Islet of Langerhans (tissue), 1 donor: Measurements from ENCODE around the gene PTK6.
"Not testable (repeated sequence)": the region's sequence is repeated elsewhere in the genome, so short reads cannot be mapped to it uniquely, and the experiment has no call there.

Experiments used
- FAIRE-seq: peaks from one replicate; lab custom pipeline; 2011; peaks lifted over from hg19 to GRCh38; lab: Jason Lieb, UNC

PTK6 gene

DNA sequence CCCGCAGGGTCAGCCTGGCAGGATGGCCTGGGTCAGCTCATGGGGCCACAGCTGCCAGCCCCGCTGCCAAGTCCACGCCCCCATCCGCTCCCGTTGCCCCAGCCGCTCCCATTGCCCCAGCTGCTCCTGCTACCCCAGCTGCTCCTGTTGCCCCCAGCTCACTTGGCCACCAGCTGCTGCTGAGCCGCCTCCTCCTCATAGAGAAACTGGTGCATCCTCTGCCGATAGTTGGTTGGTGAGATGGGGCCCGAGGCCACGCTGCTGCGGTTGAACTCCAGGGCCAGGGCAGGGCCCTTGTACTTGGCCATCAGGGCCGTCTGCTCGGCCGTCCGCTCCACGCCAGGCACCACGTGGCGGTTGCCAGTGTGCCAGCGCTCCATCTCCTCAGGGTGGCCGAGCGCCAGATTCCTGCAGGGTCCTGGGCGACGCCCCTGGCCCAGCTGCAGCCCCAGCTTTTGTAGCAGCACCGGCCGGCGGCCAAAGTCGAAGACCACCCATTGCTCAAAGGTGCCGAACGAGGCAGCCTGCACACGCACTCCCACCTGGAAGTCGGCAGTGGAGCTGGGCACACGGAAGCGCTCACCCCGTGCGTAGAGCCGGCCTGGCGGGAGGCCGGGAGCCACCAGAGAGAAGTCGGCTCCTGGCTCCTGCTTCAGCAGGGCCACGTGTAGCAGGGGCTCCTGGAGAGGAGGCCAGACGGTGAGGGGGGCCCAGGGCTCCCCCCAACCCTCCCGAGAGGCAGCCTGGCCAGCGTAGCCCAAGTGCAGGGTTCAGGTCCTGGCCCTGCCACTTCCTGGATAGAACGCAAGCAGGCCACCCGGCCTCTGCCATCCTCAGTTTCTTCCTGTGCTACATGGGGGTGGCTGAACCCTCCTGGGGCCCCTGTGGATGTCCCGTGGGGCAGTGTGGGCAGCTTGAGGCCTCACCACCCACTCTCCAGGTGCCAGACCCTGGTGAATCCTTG lies 32.1 kb upstream of the PTK6 start:
- FAIRE-seq, result no peak

DNA sequence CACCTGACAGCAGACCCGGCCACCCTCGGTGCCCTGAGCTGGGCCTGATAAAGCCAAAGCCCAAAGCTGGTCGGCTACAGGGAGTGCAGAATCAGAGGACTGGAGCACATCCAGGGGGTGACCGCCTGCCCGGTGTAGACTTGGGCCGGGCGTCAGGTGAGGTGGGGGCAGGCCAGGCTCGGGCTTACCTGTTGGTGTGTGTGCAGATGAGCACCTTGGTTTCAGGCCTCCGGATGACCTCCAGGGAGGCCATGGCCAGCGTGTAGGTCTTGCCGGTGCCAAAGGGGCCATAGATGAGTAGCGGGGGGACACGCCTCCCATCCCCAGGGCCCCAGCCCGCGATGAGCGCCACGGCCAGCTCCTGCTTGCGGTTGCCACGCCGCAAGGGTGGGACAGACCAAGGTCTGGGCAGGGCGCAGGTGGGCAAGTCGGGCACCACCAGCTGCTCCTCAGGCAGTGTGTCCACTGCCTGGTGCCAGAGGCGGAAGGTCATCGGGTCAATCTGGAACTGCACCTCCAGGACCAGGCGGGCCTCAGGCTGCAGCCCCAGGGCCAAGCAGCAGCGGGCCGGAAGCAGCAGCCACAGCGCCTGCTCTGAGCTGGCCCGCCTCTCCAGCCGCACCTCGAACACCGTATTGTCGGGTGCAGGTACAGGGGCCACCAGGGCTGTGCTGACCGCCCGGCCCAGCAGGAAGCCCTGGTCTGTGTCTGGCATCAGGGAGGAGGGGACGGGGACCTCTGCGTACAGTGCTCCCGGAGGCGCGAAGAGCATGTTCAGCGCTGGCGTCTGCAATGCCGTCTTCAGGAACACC lies 31.2 kb upstream of the PTK6 start:
- no peak for FAIRE-seq

- FAIRE-seq, result no peak
Observed at GRCh38 chr20:63567386-63568169, 30.4 kb upstream of the PTK6 start.

DNA sequence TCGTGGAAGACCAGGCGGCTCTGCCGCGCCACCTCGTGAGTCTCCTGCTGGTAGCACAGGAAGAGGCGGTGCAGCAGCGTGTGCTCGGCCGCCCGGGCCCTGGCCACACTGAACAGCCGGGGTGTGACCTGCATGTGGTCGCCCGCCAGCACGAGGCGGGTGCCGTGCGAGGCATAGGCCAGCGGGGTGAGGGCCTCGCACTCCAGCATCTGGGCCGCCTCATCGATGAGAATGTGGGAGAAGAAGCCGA lies 29.9 kb upstream of the PTK6 start:
- no peak for FAIRE-seq

- FAIRE-seq, result no peak
Observed at GRCh38 chr20:63566395-63567135, 29.4 kb upstream of the PTK6 start.

- no peak for FAIRE-seq
Observed at GRCh38 chr20:63565699-63566335, 28.6 kb upstream of the PTK6 start.

GRCh38 chr20:63565021-63565698 lies 28.0 kb upstream of the PTK6 start:
- no peak for FAIRE-seq

GRCh38 chr20:63564036-63564810 lies 27.0 kb upstream of the PTK6 start:
- no peak for FAIRE-seq

DNA sequence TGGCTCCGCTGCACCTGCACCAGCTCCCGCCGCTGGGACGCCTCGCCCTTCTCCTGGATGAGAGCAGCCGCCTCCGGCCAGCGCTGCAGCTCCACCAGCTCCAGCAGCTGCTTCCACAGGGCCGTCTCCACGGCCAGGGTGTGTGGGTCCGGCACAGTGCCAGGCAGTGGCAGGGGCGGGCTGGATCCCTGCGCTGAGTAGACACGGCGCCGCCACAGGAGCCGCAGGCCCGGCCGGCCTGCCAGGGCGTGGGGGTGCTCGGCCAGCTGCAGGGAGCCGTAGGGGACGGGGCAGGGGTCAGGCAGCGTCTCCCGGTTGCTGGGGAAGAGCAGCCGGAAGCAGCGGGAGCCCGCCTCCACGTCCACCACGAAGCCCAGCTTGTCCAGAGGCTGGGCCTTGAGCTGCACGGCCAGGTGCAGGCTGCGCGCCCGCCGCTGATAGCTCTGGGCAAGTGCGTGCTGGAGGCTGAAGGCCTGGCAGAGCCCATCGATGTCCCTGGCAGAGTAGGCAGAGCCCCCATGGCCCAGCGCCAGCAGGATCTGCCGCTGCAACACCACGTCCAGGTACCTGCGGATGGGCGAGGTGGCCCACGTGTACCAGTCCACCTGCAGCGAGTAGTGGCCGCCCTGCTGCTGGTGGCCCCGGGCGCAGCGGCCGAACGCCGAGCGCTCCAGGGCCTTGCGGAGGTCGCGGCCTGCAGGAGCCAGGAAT lies 26.2 kb upstream of the PTK6 start:
- FAIRE-seq, result no peak

GRCh38 chr20:63562461-63563224 lies 25.5 kb upstream of the PTK6 start:
- FAIRE-seq, result no peak

DNA sequence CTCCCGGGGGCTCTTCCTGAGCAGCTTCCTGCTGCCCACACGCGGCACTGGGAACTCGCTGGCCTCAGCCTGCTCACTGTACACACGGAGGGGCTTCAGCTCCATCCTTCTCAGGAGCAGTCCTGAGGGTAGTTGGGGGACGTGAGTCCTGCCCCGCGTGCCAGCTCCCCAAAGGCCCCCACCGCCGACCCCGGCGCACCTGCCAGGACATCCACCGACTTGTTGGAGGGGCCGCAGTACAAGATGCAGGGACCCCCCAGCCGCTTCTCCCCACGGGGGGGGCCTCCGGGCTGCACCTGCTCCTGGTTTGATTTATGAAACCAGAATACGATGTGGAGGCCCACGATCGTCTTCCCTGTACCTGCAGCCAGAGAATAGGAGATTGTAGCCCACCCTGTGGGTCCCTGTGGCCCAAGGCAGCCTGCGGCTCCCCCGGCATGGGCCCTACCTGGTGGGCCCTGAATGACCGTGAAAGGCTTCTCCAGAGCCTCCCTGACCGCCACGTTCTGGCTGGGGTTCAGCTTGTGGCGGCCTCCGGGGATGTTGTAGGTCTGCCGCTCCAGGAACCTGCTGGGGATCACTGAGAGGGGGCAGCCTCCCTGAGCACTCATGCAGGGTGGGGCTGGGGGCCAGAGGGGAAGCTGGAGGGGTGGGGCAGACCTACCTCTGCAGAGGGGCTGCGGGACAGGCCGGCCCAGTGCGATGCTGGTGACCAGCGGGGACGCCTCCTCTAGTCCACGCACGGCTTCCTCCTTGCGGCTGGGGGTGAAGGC lies 24.6 kb upstream of the PTK6 start:
- FAIRE-seq, result no peak

DNA sequence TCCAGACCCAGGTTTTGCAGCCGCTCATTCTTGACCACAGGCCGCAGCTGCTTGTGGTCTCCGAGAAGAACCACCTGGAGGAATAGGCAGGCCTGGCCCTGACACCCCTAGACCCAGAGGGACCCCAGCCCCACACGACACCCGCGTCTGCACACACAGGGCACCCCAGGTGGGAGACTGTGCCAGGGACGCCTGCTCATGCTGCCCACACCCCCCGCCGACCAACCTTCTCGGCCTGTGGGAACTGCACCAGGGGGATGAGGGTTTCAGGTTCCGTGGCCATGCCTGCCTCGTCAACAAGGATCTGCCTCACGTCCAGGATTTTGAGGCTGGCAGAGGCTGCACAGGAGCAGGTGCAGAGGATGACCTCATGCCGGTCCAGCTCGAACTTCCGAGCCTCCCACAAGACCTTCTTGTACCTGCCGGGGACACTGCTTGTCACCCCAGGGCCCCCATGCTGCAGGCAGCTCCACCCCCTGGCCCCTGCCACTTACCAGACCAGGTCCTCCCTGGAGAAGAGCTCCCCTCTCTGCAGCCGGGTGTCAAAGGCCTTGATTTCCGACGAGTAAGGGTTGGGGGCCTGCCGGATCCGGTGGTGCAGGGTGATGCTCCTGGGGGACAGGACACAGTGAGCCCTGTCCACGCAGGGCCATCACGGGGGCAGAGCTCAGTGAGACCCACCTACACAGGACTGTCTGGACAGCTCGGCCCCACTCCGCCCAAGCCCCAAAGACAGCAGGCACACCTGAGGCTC lies 23.9 kb upstream of the PTK6 start:
- no peak for FAIRE-seq

DNA sequence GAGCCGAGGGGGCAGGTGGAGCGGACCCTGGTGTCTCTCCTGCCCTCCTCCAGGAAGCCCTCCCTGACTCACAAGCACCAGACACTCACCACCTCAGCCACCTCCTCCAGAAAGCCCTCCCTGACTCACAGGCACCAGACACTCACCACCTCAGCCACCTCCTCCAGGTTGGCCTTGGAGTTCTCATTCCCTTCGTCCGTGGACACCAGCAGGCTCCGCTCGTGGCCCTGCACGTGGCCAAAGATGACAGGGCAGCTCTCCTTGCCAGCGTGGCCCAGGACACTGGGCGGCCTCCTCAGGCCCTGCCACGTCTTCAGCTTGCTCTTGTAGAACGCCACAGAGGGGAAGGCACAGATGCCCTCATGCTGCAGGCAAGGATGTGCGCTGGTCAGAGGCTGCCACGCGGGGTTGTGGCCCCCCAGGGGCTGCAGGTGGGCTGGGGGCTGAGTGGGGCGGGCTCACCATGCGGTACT lies 23.2 kb upstream of the PTK6 start:
- FAIRE-seq, result no peak

GRCh38 chr20:63559485-63560332 lies 22.5 kb upstream of the PTK6 start:
- FAIRE-seq, result not testable (repeated sequence)

GRCh38 chr20:63558804-63559484 lies 21.8 kb upstream of the PTK6 start:
- no peak for FAIRE-seq
